Measurements from ENCODE around the gene PSMD2.
"Not testable (repeated sequence)": the region's sequence is repeated elsewhere in the genome, so short reads cannot be mapped to it uniquely, and the experiment has no call there.

PSMD2 gene

DNA sequence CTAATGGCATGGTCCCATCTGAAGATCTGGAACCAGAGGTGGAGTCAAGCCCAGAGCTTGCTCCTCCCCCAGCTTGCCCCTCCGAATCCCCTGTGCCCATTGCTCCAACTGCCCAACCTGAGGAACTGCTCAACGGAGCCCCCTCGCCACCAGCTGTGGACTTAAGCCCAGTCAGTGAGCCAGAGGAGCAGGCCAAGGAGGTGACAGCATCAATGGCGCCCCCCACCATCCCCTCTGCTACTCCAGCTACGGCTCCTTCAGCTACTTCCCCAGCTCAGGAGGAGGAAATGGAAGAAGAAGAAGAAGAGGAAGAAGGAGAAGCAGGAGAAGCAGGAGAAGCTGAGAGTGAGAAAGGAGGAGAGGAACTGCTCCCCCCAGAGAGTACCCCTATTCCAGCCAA is 22.6 kb downstream of the PSMD2 start:
- DNase-seq, result no peak

- no peak for DNase-seq
These were observed 23.9 kb downstream of the PSMD2 start for GRCh38 chr3:184322731-184323487.

GRCh38 chr3:184323696-184324095 is 24.7 kb downstream of the PSMD2 start:
- DNase-seq, result no peak

GRCh38 chr3:184325269-184325668 is 26.2 kb downstream of the PSMD2 start:
- no peak for DNase-seq

GRCh38 chr3:184325715-184326369 is 26.8 kb downstream of the PSMD2 start:
- DNase-seq, result no peak

DNA sequence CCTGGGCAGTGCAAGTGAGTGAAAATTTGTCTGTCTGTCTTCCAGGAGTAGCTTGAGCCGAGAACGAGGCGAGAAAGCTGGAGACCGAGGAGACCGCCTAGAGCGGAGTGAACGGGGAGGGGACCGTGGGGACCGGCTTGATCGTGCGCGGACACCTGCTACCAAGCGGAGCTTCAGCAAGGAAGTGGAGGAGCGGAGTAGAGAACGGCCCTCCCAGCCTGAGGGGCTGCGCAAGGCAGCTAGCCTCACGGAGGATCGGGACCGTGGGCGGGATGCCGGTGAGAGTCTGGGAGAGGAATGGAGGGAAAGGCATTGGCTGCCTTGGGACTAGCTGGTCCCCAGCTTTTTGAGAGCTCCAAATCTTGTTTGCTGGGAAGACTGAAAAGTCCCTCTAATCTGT is 28.1 kb downstream of the PSMD2 start:
- DNase-seq, result no peak

DNA sequence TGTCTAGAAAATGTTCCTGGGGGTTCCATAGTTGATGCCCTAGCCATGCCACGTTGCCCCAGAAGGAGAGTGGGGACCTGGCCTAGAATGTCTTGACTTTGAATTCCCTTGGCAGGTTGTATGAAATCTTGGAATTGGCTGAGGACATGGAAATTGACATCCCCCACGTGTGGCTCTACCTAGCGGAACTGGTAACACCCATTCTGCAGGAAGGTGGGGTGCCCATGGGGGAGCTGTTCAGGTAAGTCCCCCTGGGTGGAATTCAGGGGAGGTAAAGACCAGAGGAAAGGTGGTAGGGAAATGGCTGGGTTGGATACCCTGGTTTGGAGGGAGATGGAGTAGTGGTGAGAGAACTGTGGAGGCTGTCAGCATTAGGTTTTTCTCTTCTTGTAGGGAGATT is 29.5 kb downstream of the PSMD2 start:
- no peak for DNase-seq

- DNase-seq, result no peak
These were observed 33.5 kb downstream of the PSMD2 start for GRCh38 chr3:184332370-184333090.

GRCh38 chr3:184333190-184333589 is 34.1 kb downstream of the PSMD2 start:
- no peak for DNase-seq

GRCh38 chr3:184333700-184334099 is 34.7 kb downstream of the PSMD2 start:
- no peak for DNase-seq

DNA sequence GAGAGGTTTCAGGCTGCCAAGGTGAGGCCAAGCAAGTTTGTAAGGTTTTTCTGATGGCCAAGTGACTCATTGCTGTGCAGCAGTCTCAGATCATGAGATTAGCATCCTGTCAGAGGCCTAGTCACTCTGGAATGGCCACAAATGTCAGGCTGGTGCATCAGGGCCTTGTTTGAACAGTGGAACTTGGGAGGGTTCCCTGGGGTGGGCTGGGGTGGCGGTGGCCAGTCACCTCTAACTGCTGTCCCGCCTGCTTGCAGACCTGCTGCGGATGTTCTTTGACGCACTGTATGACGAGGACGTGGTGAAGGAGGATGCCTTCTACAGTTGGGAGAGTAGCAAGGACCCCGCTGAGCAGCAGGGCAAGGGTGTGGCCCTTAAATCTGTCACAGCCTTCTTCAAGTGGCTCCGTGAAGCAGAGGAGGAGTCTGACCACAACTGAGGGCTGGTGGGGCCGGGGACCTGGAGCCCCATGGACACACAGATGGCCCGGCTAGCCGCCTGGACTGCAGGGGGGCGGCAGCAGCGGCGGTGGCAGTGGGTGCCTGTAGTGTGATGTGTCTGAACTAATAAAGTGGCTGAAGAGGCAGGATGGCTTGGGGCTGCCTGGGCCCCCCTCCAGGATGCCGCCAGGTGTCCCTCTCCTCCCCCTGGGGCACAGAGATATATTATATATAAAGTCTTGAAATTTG is 35.6 kb downstream of the PSMD2 start:
- no peak for DNase-seq

DNA sequence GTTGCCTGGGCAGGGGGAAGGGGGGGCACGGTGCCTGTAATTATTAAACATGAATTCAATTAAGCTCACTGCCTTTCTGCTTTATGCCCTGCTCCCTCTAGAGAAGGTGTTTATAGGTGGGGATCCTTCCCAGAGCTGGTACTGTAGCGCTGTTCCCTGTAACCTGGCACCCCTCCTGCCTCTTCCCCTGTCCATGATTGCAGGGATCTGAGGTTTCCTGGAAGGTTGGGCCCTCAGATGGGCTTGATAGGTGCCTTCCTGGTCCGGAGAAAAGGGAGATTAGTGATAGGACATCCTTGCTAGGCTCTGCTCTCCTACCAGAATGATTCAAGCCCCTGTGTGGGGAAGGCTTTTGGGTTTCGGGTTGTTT is 36.2 kb downstream of the PSMD2 start:
- no peak for DNase-seq

GRCh38 chr3:184335661-184336546 is 36.9 kb downstream of the PSMD2 start:
- peak; percentile 61 for DNase-seq

- peak; percentile 51 for DNase-seq
These were observed 37.7 kb downstream of the PSMD2 start for GRCh38 chr3:184336547-184337398.

- DNase-seq, result peak; percentile 51
These were observed 38.3 kb downstream of the PSMD2 start, which contains the start of gene FAM131A for GRCh38 chr3:184337399-184337714. FAM131A (plus strand) TSS chr3:184337600; CDS start chr3:184337631, 31 bp downstream.

GRCh38 chr3:184337981-184338380 is 38.9 kb downstream of the PSMD2 start:
- no peak for DNase-seq

DNA sequence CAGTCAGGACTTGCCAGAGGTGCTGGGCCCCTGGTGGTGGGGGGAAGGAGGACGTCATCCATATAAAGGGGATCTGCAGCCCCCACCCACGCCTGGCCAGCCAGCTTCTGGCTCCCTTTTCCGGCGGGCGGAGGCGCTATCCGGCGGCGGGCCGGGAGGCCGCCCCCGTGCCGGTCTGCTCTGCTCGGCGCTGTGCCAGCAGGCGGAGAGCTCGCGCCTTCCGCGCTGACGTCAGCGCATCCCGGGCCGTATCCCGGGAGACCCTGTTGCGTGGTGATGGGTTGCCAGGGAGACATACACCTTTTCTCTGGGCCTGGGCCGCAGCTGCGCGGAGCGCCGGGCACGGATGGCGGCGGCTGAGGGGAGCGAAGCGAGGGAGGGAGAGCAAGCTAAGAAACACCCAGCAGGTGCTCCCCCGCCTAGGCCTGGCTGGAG is 39.5 kb downstream of the PSMD2 start:
- peak; percentile 66 for DNase-seq

- no peak for DNase-seq
These were observed 40.0 kb downstream of the PSMD2 start for GRCh38 chr3:184339001-184339400.

DNA sequence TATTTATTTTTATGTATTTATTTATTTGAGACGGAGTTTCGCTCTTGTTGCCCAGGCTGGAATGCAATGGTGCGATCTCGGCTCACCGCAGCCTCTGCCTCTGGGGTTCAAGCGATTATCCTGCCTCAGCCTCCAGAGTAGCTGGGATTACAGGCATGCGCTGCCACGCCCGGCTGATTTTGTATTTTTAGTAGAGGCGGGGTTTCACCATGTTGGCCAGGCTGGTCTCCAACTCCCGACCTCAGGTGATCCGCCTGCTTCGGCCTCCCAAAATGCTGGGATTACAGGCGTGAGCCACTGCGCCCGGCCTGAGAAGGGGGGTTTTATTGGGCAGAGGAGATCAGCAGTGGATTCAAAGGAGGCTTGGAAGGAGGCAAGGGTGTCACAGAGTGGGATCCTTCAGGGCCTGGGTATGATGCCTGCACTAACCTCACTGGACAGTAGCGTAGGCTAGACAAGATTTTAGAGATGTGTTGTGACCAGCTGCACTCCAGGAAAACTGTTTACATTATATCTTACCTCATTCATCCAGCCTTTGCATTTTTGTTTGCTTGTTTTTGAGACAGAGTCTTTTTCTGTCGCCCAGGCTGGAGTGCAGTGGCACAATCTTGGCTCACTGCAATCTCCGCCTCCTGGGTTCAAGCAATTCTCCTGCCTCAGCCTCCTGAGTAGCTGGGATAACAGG is 40.6 kb downstream of the PSMD2 start:
- DNase-seq, result not testable (repeated sequence)

DNA sequence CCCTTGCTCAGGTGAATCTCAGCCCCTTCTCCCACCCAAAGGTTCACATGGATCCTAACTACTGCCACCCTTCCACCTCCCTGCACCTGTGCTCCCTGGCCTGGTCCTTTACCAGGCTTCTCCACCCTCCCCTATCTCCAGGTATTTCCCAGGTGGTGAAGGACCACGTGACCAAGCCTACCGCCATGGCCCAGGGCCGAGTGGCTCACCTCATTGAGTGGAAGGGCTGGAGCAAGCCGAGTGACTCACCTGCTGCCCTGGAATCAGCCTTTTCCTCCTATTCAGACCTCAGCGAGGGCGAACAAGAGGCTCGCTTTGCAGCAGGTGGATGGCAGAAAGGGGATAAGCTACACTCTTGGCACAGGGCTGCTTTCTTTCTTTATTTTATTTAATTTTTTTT is 42.9 kb downstream of the PSMD2 start:
- no peak for DNase-seq

Measured in NCI-H446 treated with DMSO at 0.1 percent for 48 hours (cell line).